ENCODE measurements around the gene TSPAN9.

The TSPAN9 gene

DNA sequence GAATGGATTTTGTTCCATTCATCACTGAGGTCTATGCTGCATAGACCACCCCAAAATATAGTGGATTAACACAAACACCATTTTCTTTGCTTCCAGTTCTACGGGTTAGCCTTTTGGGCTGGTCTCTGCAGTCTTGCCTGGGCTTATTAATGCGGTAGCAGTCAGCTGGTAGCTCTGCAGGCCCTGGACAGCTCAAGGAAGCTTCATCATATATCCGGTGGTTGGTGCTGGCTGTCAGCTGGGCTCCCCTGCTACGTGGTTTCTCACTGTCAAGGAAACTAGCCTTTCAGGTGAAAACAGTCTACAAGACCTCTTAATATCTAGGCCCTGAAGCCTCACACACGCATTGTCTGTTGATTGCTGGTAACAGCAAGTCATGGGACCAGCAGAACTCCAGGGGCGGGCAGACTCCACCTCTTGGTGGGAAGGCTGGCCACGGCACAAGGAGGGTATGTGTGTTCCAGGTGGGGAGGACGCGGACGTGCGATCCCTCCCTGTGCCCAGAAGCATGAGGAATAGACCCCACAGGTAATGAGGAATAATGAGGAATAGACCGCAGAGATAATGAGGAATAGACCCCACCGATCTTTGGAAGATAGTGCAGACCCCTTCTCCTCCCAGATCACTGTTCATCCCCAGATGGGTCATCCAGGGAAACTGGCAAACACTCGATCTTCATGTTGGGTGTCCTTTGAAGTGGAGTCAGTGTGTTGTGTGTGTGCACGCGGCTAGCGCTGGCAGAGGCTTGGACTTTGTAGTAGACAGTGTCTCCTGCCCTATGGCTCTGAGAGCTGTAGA is 13.3 kb downstream of the TSPAN9 start:
- TF ChIP-seq, protein P1, sequence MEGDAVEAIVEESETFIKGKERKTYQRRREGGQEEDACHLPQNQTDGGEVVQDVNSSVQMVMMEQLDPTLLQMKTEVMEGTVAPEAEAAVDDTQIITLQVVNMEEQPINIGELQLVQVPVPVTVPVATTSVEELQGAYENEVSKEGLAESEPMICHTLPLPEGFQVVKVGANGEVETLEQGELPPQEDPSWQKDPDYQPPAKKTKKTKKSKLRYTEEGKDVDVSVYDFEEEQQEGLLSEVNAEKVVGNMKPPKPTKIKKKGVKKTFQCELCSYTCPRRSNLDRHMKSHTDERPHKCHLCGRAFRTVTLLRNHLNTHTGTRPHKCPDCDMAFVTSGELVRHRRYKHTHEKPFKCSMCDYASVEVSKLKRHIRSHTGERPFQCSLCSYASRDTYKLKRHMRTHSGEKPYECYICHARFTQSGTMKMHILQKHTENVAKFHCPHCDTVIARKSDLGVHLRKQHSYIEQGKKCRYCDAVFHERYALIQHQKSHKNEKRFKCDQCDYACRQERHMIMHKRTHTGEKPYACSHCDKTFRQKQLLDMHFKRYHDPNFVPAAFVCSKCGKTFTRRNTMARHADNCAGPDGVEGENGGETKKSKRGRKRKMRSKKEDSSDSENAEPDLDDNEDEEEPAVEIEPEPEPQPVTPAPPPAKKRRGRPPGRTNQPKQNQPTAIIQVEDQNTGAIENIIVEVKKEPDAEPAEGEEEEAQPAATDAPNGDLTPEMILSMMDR (IDR thresholded peaks at IDR 0.05; ENCODE audit: borderline replicate concordance, insufficient read depth, low read depth, low read length): no peak
- no peak overlapping the region for H3K4me3 ChIP-seq (ENCODE audit: low read depth, low read length)

DNA sequence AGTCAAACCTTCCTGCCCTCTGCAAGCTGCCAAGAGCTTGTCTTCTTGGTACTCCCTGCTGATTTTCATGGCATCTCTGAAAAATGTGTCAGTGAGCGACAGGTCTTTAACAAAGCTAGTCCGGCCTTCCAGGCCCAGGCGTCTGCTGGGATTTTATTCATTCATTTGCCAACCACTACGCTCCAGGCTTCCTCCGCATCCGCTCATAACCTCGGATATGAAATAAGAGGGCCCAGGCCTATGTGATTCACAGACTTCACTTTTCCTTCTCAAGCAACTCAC is 13.8 kb downstream of the TSPAN9 start:
- TF ChIP-seq, protein P1 (IDR thresholded peaks at IDR 0.05; ENCODE audit: borderline replicate concordance, insufficient read depth, low read depth, low read length): no peak
- H3K4me3 ChIP-seq (ENCODE audit: low read depth, low read length): no peak overlapping the region

DNA sequence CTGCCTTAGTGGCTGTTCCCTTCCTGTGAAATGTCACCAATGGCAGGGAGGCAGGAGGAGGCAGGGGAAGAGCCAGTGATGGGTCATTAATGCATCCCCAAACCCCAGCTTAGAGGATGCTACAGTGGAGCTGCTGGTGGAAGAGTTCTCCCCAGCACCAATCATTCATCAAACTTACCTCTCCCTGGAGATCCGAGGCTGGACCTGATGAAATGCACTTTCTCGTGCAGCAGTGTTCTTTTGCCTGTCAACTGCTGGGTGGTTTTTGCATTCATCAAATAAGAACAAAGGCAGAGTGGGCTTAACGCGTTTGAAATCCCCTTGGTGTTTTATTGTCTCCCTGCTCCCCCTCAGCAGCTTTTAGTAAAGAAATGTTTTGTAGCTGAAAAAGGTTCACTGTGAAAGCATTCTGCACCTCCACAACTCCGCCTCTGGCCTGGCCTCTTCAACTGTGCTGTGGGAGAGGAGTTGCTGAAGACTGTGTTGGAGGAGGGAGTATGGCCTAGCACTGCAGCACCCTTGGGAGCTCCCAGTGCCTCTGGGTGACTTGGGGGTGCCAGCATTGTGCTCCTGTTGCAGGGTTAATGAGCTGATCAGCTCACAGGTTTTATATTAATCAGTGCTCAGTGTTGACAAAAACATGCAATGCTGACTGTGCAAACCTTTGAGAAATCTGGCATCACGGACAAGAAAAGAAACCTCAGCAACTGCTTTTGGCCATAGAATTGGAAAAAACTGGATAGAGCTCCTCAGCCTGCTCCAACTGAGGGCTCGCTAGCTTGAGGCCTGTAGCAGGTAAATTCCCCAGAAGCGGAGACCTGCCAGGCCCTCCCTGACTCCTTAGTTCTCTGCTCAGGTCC is 14.4 kb downstream of the TSPAN9 start:
- TF ChIP-seq, protein P1 (IDR thresholded peaks at IDR 0.05; ENCODE audit: borderline replicate concordance, insufficient read depth, low read depth, low read length): no peak

DNA sequence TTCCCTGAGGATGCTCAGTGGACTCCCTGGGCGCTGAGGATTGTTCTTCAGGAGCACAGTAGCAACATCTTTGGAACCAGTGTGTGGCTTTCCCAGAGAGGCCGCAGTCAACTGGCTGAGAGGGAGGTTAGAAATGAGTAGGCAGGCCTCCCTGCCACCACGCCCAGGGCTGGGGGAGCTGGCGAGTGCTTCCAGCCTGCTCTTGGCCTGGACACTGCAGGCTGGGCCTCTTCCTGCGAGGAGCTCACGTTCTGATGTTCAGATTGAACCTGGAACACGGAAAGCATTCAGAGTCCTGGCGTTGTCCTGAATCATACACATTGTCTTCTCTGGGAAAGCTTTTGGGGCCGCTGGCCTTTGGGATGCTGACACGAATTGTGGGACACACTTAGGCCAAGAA is 15.6 kb downstream of the TSPAN9 start:
- H3K4me3 ChIP-seq (ENCODE audit: low read depth, low read length): no peak overlapping the region
- TF ChIP-seq, protein P1 (IDR thresholded peaks at IDR 0.05; ENCODE audit: borderline replicate concordance, insufficient read depth, low read depth, low read length): no peak

More for the DNA sequence above, 14.4 kb downstream of the TSPAN9 start:
- no peak overlapping the region for H3K4me3 ChIP-seq (ENCODE audit: low read depth, low read length)

DNA sequence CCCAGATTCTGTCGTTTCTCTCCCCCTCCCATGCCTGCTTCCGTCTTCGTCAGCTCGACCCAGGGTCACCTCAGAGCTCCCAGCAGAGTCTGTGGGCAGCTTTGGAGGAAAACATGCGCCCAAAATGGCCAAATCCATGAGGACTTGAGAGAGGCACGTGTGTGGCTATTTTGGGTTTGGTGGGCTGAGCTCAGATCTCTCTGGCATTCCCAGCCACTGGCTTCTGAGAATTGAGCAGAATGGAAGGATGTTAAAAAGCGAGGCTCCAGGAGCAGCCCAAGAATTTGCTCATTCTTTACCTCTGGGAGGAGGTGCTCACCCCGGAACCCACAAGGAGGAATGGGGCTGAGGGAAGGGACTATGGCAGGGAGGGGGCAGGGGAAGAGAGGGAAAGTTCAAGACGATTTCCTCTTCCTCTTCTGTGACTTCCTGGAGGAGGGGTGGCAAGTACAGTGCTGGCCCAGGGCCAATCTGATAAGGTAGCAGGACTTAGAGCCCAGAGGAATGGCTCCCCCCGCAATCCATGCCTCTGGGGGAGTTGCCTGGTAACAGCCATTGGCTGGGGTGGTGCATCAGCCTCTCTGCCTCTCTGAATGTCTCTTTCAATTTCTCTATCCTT is 20.1 kb downstream of the TSPAN9 start:
- TF ChIP-seq, protein P1 (IDR thresholded peaks at IDR 0.05; ENCODE audit: borderline replicate concordance, insufficient read depth, low read depth, low read length): no peak

DNA sequence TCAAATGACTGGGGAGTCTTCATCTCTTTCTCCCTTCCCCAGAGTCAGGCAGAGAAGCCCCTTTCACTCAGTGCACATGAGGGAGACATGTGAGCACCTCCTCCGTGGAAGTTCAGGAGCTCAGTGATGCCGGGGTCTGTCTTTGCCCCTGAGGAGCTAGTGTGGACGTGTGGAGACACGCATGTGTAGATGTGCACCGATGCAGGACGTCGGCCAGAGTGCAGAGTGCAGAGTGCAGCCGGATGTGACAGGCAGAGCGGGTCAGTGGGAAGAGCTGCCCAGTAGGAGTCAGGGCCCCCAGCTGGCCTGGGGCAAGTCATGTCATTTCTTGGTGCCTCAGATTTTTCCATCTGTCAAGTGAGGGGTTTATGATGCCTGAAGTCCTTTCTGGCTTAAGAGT is 20.7 kb downstream of the TSPAN9 start:
- TF ChIP-seq, protein P1 (IDR thresholded peaks at IDR 0.05; ENCODE audit: borderline replicate concordance, insufficient read depth, low read depth, low read length): no peak
- H3K4me3 ChIP-seq (ENCODE audit: low read depth, low read length): no peak overlapping the region

More for the DNA sequence above, 20.1 kb downstream of the TSPAN9 start:
- no peak overlapping the region for H3K4me3 ChIP-seq (ENCODE audit: low read depth, low read length)
